GM12878 (cell line): ENCODE results near the gene WDR19. TPM values are rescaled to one million over a fixed set of nuclear protein-coding genes. Genes with fewer than 3 reads are reported as not detected.
"Not testable (repeated sequence)": the region's sequence is repeated elsewhere in the genome, so short reads cannot be mapped to it uniquely, and the experiment has no call there.

Source experiments
- ATAC-seq: fragments of 200-7000 bp; cut with Tn5 transposase; 3 replicates; pipeline ENCODE4 v1.9.1; 2020; ENCODE audit warnings: mild to moderate bottlenecking, moderate library complexity
- BruUV-seq: library from RNA; stranded (reverse); fragments of 400-500 nt; replicated peaks from 2 replicates; lab custom pipeline; 2021; lab: Mats Ljungman, UMichigan
- CTCF ChIA-PET: fragments of 300-600 bp; sonication (Branson Sonifier 250); formaldehyde crosslinking; extraction: SDS; loops from one replicate; lab custom pipeline; 2021; ENCODE audit warnings: inconsistent platforms; lab: Yijun Ruan, JAX
- POLR2A ChIA-PET: fragments of 350-600 bp; formaldehyde crosslinking; extraction: SDS; loops from one replicate; lab custom pipeline; 2021; ENCODE audit warnings: inconsistent platforms; lab: Charles Lee
- RAD21 ChIA-PET: fragments of 300-600 bp; sonication (Branson Sonifier 250); formaldehyde crosslinking; loops from one replicate; lab custom pipeline; 2023; ENCODE audit warnings: antibody characterized with exemption; ENCODE audit not compliant: unreplicated experiment; lab: Charles Lee
- SMC1A ChIA-PET: fragments of 300-600 bp; sonication (Branson Sonifier 250); formaldehyde crosslinking; loops from one replicate; lab custom pipeline; 2023; ENCODE audit not compliant: unreplicated experiment, uncharacterized antibody; lab: Charles Lee
- DNase-seq: peaks from one replicate; pipeline ENCODE4 v3.0.0-alpha.2; 2011; ENCODE audit warnings: low read depth, low spot score
- FAIRE-seq: peaks from 3 replicates; lab custom pipeline; 2011; peaks lifted over from hg19 to GRCh38; lab: Jason Lieb, UNC
- H2AFZ ChIP-seq: 2 replicates; pipeline ENCODE4 v1.6.0; 2011; ENCODE audit warnings: low read depth, low read length, control low read depth; ENCODE audit not compliant: control insufficient read depth
- H3K27ac ChIP-seq: 2 replicates; pipeline ENCODE4 v1.5.1; 2011; ENCODE audit warnings: control low read depth; ENCODE audit not compliant: control insufficient read depth, insufficient read depth
- H3K27me3 ChIP-seq, 2 experiments: replicated peaks in 1 of 2; 2 replicates each; pipeline versions ENCODE4 v1.6.0 to v1.6.1; 2011; ENCODE audit warnings: low read length in 1 of 2; ENCODE audit not compliant: control insufficient read depth in 2 of 2, insufficient read depth in 2 of 2
- H3K36me3 ChIP-seq, 2 experiments: 2 replicates each; pipeline ENCODE4 v1.5.1; 2011; ENCODE audit warnings: low read length in 1 of 2; ENCODE audit not compliant: control insufficient read depth in 2 of 2, insufficient read depth in 2 of 2
- H3K4me1 ChIP-seq: 2 replicates; pipeline ENCODE4 v1.6.1; 2011; ENCODE audit warnings: mild to moderate bottlenecking, low read length, moderate library complexity, mixed read lengths; ENCODE audit not compliant: control insufficient read depth, insufficient read depth
- H3K4me2 ChIP-seq: 2 replicates; pipeline ENCODE4 v1.6.0; 2011; ENCODE audit warnings: control low read depth; ENCODE audit not compliant: control insufficient read depth, insufficient read depth
- H3K4me3 ChIP-seq: fragments of 200-600 bp; sonication (generic); 2 replicates; pipeline ENCODE4 v1.5.1; 2016
- H3K79me2 ChIP-seq: 2 replicates; pipeline ENCODE4 v1.6.0; 2011; ENCODE audit warnings: low read length; ENCODE audit not compliant: control insufficient read depth, insufficient read depth
- H3K9ac ChIP-seq: 2 replicates; pipeline ENCODE4 v1.8.0; 2011; ENCODE audit warnings: low read length, control low read depth, mixed read lengths; ENCODE audit not compliant: control insufficient read depth, insufficient read depth
- H3K9me3 ChIP-seq: replicated peaks from 3 replicates; pipeline ENCODE4 v1.5.1; 2011; ENCODE audit warnings: mild to moderate bottlenecking, low read length; ENCODE audit not compliant: control insufficient read depth, insufficient read depth
- H4K20me1 ChIP-seq: 2 replicates; pipeline ENCODE4 v1.6.0; 2011; ENCODE audit not compliant: control insufficient read depth, insufficient read depth
- CBX3 ChIP-seq: fragments of 200-600 bp; sonication (generic); IDR thresholded peaks from 2 replicates; pipeline ENCODE4 v1.6.1; 2016; ENCODE audit warnings: low read depth, borderline replicate concordance
- WGBS: methylation state at CpG from one replicate; pipeline ENCODE4 v1.1.6; 2016; ENCODE audit warnings: low lambda C conversion rate; ENCODE audit not compliant: insufficient replicate concordance, insufficient coverage; ENCODE audit errors: missing lambda C conversion rate; 5-methylcytosine and 5-hydroxymethylcytosine counted together
- in situ Hi-C: fragments of 300-500 bp; cut with MboI; formaldehyde crosslinking; loops from 9 replicates; pipeline ENCODE4 v1.14.3; 2018; ENCODE audit warnings: mixed read lengths
- intact Hi-C: fragments of 100-400 bp; cut with micrococcal nuclease; formaldehyde crosslinking; loops from one replicate; pipeline ENCODE4 v1.14.2; 2022; ENCODE audit not compliant: unreplicated experiment
- polyA plus RNA-seq, 11 experiments: library from polyadenylated mRNA; depleted of rRNA in 4 of 11; unstranded in 6 of 11; stranded (reverse) in 5 of 11; fragments of >200 nt; fragmentation: Nextera tagmentation in 4 of 11; fragmentation: Illumina TruSeq in 1 of 11; extraction: Ambion mirVana in 4 of 11; extraction: Trizol in 1 of 11; gene quantifications; 1 replicate in 1 of 11; 2 replicates in 10 of 11; pipeline versions ENCODE4 v1.2.1 to v1.2.3, GENCODE V29; 2011 to 2016; ENCODE audit warnings: inconsistent platforms in 2 of 11, missing spikeins in 2 of 11, low read depth in 1 of 11
- total RNA-seq, 4 experiments: library from RNA; depleted of rRNA in 3 of 4; stranded (reverse); fragments of >200 nt in 3 of 4; fragmentation: Illumina TruSeq in 1 of 4; extraction: Trizol in 1 of 4; gene quantifications; 2 replicates each; pipeline versions ENCODE4 v1.2.1 to v1.2.3, GENCODE V29; 2013 to 2021
- TF ChIP-seq, protein P1 (sequence below): IDR thresholded peaks from 2 replicates; pipeline ENCODE4 v1.6.1; 2011; ENCODE audit warnings: borderline replicate concordance, low read depth, mild to moderate bottlenecking, moderate library complexity, mixed read lengths, low read length; ENCODE audit not compliant: insufficient read depth; ENCODE audit errors: extremely low read length

WDR19 gene
- total and polyA plus RNA-seq, 10 of the 15 experiments (the other 5 are each of a cell fraction or from before 2014, with no cell fraction given), result 3.5 to 15.4 (median 7.3) TPM

DNA sequence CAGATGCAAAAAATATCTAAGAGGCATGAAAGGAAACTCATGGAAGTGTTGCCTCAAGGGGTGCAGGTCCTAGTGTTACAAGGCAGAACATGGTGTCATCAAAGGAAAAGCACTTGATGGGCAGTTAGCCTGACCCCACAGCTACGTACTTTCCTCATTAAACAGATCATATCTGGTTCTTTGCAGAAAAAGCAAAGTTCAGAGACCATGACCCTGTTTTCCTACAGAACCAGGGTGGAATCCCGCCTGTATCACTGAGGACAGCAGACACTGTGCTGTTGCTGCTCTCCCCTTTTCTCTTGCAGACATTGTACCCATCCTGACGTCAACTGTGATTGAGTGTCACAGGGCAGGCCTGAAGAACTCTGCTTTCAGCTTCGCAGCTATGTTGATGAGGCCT, 92.2 kb downstream of the WDR19 start:
- BruUV-seq, result no TSS peak
- no peak overlapping the region for H3K27ac ChIP-seq
- 89% methylated on average over 4 of the region's 4 CpGs for WGBS
- SMC1A ChIA-PET, result no interaction called here
- ATAC-seq (no peak), FAIRE-seq (no peak)
- POLR2A ChIA-PET, result interaction anchor here (0.7 kb wide), 1 partner anchor 414 kb away, joined by 4 read pairs; no protein-coding TSS in a partner anchor
- no peaks in the 10 kb centered on the region for H3K36me3 ChIP-seq
- TF ChIP-seq, protein P1, sequence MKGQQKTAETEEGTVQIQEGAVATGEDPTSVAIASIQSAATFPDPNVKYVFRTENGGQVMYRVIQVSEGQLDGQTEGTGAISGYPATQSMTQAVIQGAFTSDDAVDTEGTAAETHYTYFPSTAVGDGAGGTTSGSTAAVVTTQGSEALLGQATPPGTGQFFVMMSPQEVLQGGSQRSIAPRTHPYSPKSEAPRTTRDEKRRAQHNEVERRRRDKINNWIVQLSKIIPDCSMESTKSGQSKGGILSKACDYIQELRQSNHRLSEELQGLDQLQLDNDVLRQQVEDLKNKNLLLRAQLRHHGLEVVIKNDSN, result no peak
- TF ChIP-seq CBX3, result no peak
- TF ChIP-seq, all 136 proteins: peak for 0
- Histone ChIP-seq H3K27me3 (no peaks in the 10 kb centered on the region), H3K4me1 (no peaks in the 10 kb centered on the region), H2AFZ (no peak overlapping the region), H3K9me3 (no peaks in the 10 kb centered on the region), H3K4me2 (no peak overlapping the region), H3K4me3 (no peak overlapping the region), H4K20me1 (no peaks in the 10 kb centered on the region), H3K79me2 (no peaks in the 10 kb centered on the region), H3K9ac (no peak overlapping the region)
- no peak for DNase-seq
- in situ Hi-C loops (no loop called here), intact Hi-C loops (no loop called here)
- RAD21 ChIA-PET, result no interaction called here
- CTCF ChIA-PET, result interaction anchor here (1.2 kb wide), 1 partner anchor 49 kb away, joined by 3 read pairs; no protein-coding TSS in a partner anchor

DNA sequence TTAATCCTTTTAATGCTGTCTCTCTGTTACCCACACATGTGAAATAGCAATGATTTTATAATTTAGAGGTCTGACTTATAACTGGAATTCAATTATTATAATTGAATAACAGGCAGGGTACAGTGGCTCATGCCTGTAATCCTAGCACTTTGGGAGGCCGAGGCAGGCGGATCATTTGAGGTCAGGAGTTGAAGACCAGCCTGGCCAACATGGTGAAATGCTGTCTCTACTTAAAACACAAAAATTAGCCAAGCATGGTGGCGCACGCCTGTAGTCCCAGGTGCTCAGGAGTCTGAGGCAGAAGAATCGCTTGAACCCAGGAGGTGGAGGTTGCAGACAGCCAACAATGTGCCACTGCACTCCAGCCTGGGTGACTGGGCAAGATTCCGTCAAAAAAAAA, 95.3 kb downstream of the WDR19 start:
- H3K36me3 ChIP-seq, H3K4me2 ChIP-seq, H4K20me1 ChIP-seq, H3K9ac ChIP-seq, CTCF ChIA-PET, H3K4me1 ChIP-seq, FAIRE-seq, H3K9me3 ChIP-seq, ATAC-seq, POLR2A ChIA-PET, BruUV-seq, in situ Hi-C loops, DNase-seq, SMC1A ChIA-PET, H2AFZ ChIP-seq, H3K27ac ChIP-seq, H3K27me3 ChIP-seq, H3K79me2 ChIP-seq, RAD21 ChIA-PET, intact Hi-C loops, H3K4me3 ChIP-seq: not testable (repeated sequence)
- WGBS, result 93% methylated on average over 6 of the region's 6 CpGs
